Hepatocyte (in vitro differentiated cells): ENCODE data around the gene MMP1.

Source experiments
- EZH2phosphoT487 ChIP-seq: fragments of 200-600 bp; sonication (generic); IDR thresholded peaks from one replicate; pipeline ENCODE4 v1.6.1; 2018; ENCODE audit warnings: antibody characterized with exemption, mild to moderate bottlenecking, low read depth, moderate library complexity; ENCODE audit not compliant: unreplicated experiment, severe bottlenecking
- TF ChIP-seq, protein P1 (sequence below): fragments of 200-600 bp; sonication (generic); IDR thresholded peaks from 2 replicates; pipeline ENCODE4 v1.5.1; 2016; ENCODE audit warnings: antibody characterized with exemption, mild to moderate bottlenecking; ENCODE audit not compliant: poor library complexity

DNA sequence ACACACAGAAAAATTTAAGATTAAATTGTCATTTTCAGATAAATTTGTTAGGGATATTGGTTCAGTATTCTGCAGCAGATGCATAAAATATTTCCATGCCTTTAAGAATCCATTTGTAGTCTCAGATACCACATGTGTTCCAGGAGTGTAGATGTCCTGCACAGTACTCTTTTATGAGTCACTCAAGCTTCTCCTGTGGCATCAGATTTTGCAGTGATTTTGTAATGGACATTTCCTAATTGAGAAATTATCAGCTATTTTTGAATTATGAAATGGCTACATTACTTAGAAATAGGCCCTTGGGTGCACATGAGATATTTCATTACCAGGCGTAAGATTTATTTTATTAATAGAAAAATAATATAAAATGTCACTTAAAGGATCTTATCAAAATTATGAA lies 26.6 kb upstream of the MMP1 start:
- no peak for TF ChIP-seq EZH2phosphoT487
- TF ChIP-seq, protein P1, sequence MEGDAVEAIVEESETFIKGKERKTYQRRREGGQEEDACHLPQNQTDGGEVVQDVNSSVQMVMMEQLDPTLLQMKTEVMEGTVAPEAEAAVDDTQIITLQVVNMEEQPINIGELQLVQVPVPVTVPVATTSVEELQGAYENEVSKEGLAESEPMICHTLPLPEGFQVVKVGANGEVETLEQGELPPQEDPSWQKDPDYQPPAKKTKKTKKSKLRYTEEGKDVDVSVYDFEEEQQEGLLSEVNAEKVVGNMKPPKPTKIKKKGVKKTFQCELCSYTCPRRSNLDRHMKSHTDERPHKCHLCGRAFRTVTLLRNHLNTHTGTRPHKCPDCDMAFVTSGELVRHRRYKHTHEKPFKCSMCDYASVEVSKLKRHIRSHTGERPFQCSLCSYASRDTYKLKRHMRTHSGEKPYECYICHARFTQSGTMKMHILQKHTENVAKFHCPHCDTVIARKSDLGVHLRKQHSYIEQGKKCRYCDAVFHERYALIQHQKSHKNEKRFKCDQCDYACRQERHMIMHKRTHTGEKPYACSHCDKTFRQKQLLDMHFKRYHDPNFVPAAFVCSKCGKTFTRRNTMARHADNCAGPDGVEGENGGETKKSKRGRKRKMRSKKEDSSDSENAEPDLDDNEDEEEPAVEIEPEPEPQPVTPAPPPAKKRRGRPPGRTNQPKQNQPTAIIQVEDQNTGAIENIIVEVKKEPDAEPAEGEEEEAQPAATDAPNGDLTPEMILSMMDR: no peak
